ENCODE measurements around the gene MEGF6.

GRCh38 chr1:3478187-3478586, 133.1 kb downstream of the MEGF6 start:
- no peak for TF ChIP-seq EZH2 (IDR thresholded peaks at IDR 0.05; ENCODE audit: low read depth)
- TF ChIP-seq, protein P1, sequence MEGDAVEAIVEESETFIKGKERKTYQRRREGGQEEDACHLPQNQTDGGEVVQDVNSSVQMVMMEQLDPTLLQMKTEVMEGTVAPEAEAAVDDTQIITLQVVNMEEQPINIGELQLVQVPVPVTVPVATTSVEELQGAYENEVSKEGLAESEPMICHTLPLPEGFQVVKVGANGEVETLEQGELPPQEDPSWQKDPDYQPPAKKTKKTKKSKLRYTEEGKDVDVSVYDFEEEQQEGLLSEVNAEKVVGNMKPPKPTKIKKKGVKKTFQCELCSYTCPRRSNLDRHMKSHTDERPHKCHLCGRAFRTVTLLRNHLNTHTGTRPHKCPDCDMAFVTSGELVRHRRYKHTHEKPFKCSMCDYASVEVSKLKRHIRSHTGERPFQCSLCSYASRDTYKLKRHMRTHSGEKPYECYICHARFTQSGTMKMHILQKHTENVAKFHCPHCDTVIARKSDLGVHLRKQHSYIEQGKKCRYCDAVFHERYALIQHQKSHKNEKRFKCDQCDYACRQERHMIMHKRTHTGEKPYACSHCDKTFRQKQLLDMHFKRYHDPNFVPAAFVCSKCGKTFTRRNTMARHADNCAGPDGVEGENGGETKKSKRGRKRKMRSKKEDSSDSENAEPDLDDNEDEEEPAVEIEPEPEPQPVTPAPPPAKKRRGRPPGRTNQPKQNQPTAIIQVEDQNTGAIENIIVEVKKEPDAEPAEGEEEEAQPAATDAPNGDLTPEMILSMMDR (conservative IDR thresholded peaks at IDR 0.05) = no peak

All from PC-9 (cell line).